Neutrophil (primary cell): ENCODE data around the gene FXYD4.

Experiments
- H3K27ac ChIP-seq: fragments of 200-600 bp; sonication (generic); 2 replicates; pipeline ENCODE4 v1.5.1; 2016; ENCODE audit warnings: mild to moderate bottlenecking, moderate library complexity
- H3K27me3 ChIP-seq: fragments of 200-600 bp; sonication (generic); 2 replicates; pipeline ENCODE4 v1.6.0; 2016; ENCODE audit warnings: mild to moderate bottlenecking
- H3K36me3 ChIP-seq: fragments of 200-600 bp; sonication (generic); 2 replicates; pipeline ENCODE4 v1.5.1; 2017
- H3K4me1 ChIP-seq, 2 experiments: fragments of 200-600 bp in 1 of 2; sonication (generic) in 1 of 2; 1 replicate in 1 of 2; 2 replicates in 1 of 2; pipeline versions ENCODE4 v1.5.1 to v1.6.1; 2013 to 2016; ENCODE audit warnings: low read depth in 1 of 2, low read length in 1 of 2, mild to moderate bottlenecking in 1 of 2, moderate library complexity in 1 of 2; ENCODE audit not compliant: control insufficient read depth in 1 of 2, insufficient read depth in 1 of 2
- H3K4me3 ChIP-seq, 2 experiments: fragments of 200-600 bp in 1 of 2; sonication (generic) in 1 of 2; 1 replicate in 1 of 2; 2 replicates in 1 of 2; pipeline ENCODE4 v1.5.1; 2013 to 2016; ENCODE audit warnings: low read depth in 1 of 2, low read length in 1 of 2, mild to moderate bottlenecking in 1 of 2, moderate library complexity in 1 of 2
- H3K9me3 ChIP-seq: fragments of 200-600 bp; sonication (generic); 2 replicates; pipeline ENCODE4 v1.5.1; 2016
- CTCF ChIP-seq: fragments of 200-600 bp; sonication (generic); IDR thresholded peaks from 2 replicates; pipeline ENCODE4 v1.5.1; 2016; ENCODE audit warnings: antibody characterized with exemption

FXYD4 gene

GRCh38 chr10:43371418-43371817 is at the start of gene FXYD4:
Gene FXYD4, plus strand, starts transcription at chr10:43371636. Its CDS starts 2,111 bp downstream, at chr10:43373747.
- H3K27ac ChIP-seq: no peak within 1 kb of the TSS
- H3K4me3 ChIP-seq: no peak within 1 kb of the TSS
- no peaks in the 10 kb centered on the region for H3K36me3 ChIP-seq
- H3K9me3 ChIP-seq: no peaks in the 10 kb centered on the region
- TF ChIP-seq CTCF: no peak
- H3K4me1 ChIP-seq: no peaks in the 10 kb centered on the region
- no peaks in the 10 kb centered on the region for H3K27me3 ChIP-seq

DNA sequence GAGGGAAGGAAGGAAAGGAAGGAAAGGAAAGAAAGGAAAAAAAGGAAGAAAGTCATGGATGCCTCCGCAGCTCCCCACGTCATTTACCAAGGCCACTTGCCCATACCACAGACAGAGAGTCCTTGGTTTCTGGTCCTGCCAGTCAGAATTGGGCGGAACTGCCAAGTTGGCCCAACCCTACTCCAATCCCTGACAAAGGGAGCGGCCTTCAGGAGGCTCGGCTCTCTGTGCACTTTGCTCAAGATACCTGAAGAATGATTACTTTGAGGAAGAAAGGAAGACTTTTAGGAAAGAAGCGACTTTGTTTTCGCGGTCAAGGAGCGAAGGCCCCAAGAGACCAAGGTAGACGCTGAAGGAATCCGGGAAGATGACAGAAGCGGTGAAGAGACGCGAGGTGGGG is 49.1 kb upstream of the FXYD4 start:
- Histone ChIP-seq H3K4me1 (peaks cover 15 to 17% of the 10 kb centered on the region in 2 experiments), H3K36me3 (no peaks in the 10 kb centered on the region), H3K4me3 (peak overlapping the region; percentile 18 to 43), H3K9me3 (no peaks in the 10 kb centered on the region), H3K27ac (peak overlapping the region; percentile 6), H3K27me3 (no peaks in the 10 kb centered on the region)
- TF ChIP-seq CTCF: no peak

DNA sequence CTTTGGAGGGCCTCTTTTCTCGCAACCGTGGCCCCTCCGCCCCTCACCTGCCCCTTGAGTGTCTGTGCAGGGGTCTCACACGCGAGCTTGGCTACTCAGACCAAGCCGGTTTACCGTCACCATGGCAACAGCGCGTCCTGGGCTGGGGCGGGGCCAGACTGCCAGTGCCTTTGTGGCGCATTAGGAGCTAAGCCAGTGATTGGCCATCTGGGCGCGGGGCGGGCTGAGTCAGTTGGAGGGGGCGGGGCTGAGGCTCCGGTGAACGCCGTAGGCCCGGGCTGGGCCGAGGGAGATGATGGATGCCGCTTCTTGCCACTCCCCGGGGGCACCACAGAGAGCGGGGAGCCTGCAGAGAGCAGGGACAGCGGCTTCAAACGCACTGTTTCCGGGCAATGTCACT is 48.7 kb upstream of the FXYD4 start:
- H3K4me3 ChIP-seq: peak overlapping the region; percentile 43 to 52
- no peak for TF ChIP-seq CTCF
- H3K27ac ChIP-seq: peak overlapping the region; percentile 23
- no peaks in the 10 kb centered on the region for H3K9me3 ChIP-seq
- H3K36me3 ChIP-seq: no peaks in the 10 kb centered on the region
- H3K4me1 ChIP-seq: peaks cover 19 to 21% of the 10 kb centered on the region in 2 experiments
- H3K27me3 ChIP-seq: no peaks in the 10 kb centered on the region

DNA sequence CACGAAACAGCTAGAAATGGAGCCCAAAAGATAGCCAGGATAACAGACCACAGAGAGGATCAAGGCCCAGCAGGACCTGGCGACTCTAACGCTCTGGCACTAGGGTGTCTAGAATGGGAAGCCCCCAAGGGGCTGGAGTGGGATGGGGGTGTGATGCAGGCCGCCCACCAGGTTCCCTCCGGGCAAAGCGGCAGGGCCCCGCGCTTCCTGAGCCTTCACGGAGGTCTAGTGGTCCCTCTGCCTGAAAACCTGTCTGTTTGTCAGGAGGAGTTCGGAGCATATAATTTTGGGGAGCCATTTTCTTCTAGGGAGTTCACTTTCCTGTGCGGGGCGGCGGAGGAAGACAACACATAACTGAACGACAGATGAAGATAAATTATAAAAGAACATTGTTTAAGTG is 48.2 kb upstream of the FXYD4 start:
- Histone ChIP-seq H3K27me3 (no peaks in the 10 kb centered on the region), H3K9me3 (no peaks in the 10 kb centered on the region), H3K27ac (peak overlapping the region; percentile 23), H3K4me3 (peak overlapping the region; percentile 43 to 52), H3K4me1 (peaks cover 24 to 26% of the 10 kb centered on the region in 2 experiments), H3K36me3 (no peaks in the 10 kb centered on the region)
- no peak for TF ChIP-seq CTCF

DNA sequence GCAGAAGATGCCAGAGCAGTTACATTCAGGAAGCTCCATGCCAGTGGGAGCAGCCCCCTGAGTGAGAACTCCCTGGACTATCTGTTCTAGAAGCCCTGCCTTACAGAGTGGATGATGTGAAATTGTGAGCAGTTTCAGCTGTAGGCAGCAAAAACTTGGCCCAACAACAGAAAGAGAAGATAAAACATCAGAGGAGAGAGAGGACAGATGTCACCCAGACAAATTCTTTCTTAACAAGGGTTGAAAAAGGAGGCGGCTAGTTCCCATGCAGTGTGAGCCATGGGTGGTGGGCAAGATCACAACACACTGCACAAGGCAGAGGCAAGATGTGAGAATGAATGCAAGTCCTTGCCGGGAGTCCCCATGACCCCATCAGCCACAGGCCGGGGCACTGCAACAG is 46.6 kb upstream of the FXYD4 start:
- H3K4me1 ChIP-seq: peaks cover 25 to 27% of the 10 kb centered on the region in 2 experiments
- no peaks in the 10 kb centered on the region for H3K27me3 ChIP-seq
- H3K4me3 ChIP-seq: no peak overlapping the region
- no peak for TF ChIP-seq CTCF
- no peaks in the 10 kb centered on the region for H3K36me3 ChIP-seq
- no peaks in the 10 kb centered on the region for H3K9me3 ChIP-seq
- no peak overlapping the region for H3K27ac ChIP-seq

- Histone ChIP-seq H3K4me1 (peaks cover 43 to 44% of the 10 kb centered on the region in 2 experiments), H3K4me3 (no peak overlapping the region), H3K36me3 (no peaks in the 10 kb centered on the region), H3K9me3 (no peaks in the 10 kb centered on the region), H3K27ac (peak overlapping the region; percentile 42), H3K27me3 (no peaks in the 10 kb centered on the region)
- TF ChIP-seq CTCF: no peak
Observed at GRCh38 chr10:43327171-43327570, 44.3 kb upstream of the FXYD4 start.
